GM12878 (cell line): ENCODE results near the gene KCNJ3.

Experiments used
- CEBPB ChIP-seq, 2 experiments: fragments of 150-350 bp in 1 of 2; IDR thresholded peaks; 2 replicates each; pipeline ENCODE4 v1.6.1; 2012 to 2014; ENCODE audit warnings: low read depth in 2 of 2, low read length in 2 of 2, borderline replicate concordance in 1 of 2, inconsistent platforms in 1 of 2
- EP300 ChIP-seq, 2 experiments: fragments of 150-350 bp in 1 of 2; IDR thresholded peaks; 2 replicates each; pipeline ENCODE4 v1.6.1; 2011 to 2012; ENCODE audit warnings: low read depth in 2 of 2, low read length in 2 of 2, borderline replicate concordance in 1 of 2, improper control_type of control experiment in 1 of 2, inconsistent platforms in 1 of 2; ENCODE audit not compliant: control insufficient read depth in 1 of 2
- MXI1 ChIP-seq: fragments of 150-350 bp; IDR thresholded peaks from 2 replicates; pipeline ENCODE4 v1.6.1; 2011; ENCODE audit warnings: low read depth, mild to moderate bottlenecking, inconsistent platforms, low read length, improper control_type of control experiment
- TAF1 ChIP-seq: IDR thresholded peaks from 2 replicates; pipeline ENCODE4 v1.6.1; 2011; ENCODE audit warnings: mild to moderate bottlenecking, low read depth, low read length, borderline replicate concordance
- TF ChIP-seq, protein P1 (sequence below), 3 experiments: IDR thresholded peaks in 2 of 3; conservative IDR thresholded peaks in 1 of 3; 2 replicates each; pipeline ENCODE4 v1.5.1; 2011; ENCODE audit warnings: low read depth in 3 of 3, low read length in 3 of 3, mild to moderate bottlenecking in 3 of 3, control low read depth in 2 of 3, moderate library complexity in 2 of 3, inconsistent platforms in 1 of 3, mixed read lengths in 1 of 3; ENCODE audit not compliant: control insufficient read depth in 2 of 3, insufficient read depth in 1 of 3; ENCODE audit errors: extremely low read depth in 1 of 3
- TF ChIP-seq, protein P2 (sequence below): fragments of 450-650 bp; IDR thresholded peaks from 2 replicates; pipeline ENCODE4 v1.6.1; 2017; ENCODE audit warnings: mild to moderate bottlenecking
- TF ChIP-seq, protein P3 (sequence below): IDR thresholded peaks from 2 replicates; pipeline ENCODE4 v1.6.1; 2012; ENCODE audit warnings: mild to moderate bottlenecking, low read depth, low read length

- no peak for TF ChIP-seq EP300 (IDR thresholded peaks at IDR 0.05; ENCODE audit: borderline replicate concordance in 1 of 2, control insufficient read depth in 1 of 2, low read depth in 2 of 2, low read length in 2 of 2)
- TF ChIP-seq, protein P1, sequence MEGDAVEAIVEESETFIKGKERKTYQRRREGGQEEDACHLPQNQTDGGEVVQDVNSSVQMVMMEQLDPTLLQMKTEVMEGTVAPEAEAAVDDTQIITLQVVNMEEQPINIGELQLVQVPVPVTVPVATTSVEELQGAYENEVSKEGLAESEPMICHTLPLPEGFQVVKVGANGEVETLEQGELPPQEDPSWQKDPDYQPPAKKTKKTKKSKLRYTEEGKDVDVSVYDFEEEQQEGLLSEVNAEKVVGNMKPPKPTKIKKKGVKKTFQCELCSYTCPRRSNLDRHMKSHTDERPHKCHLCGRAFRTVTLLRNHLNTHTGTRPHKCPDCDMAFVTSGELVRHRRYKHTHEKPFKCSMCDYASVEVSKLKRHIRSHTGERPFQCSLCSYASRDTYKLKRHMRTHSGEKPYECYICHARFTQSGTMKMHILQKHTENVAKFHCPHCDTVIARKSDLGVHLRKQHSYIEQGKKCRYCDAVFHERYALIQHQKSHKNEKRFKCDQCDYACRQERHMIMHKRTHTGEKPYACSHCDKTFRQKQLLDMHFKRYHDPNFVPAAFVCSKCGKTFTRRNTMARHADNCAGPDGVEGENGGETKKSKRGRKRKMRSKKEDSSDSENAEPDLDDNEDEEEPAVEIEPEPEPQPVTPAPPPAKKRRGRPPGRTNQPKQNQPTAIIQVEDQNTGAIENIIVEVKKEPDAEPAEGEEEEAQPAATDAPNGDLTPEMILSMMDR (IDR thresholded peaks at IDR 0.05 in 2 of 3, conservative IDR thresholded peaks at IDR 0.05 in 1 of 3; ENCODE audit: control insufficient read depth in 2 of 3, extremely low read depth in 1 of 3, insufficient read depth in 1 of 3, low read depth in 3 of 3, low read length in 3 of 3): no peak
- no peak for TF ChIP-seq CEBPB (IDR thresholded peaks at IDR 0.05; ENCODE audit: borderline replicate concordance in 1 of 2, low read depth in 2 of 2, low read length in 2 of 2)
- no peak for TF ChIP-seq MXI1
- TF ChIP-seq TAF1: no peak
- TF ChIP-seq, protein P2, sequence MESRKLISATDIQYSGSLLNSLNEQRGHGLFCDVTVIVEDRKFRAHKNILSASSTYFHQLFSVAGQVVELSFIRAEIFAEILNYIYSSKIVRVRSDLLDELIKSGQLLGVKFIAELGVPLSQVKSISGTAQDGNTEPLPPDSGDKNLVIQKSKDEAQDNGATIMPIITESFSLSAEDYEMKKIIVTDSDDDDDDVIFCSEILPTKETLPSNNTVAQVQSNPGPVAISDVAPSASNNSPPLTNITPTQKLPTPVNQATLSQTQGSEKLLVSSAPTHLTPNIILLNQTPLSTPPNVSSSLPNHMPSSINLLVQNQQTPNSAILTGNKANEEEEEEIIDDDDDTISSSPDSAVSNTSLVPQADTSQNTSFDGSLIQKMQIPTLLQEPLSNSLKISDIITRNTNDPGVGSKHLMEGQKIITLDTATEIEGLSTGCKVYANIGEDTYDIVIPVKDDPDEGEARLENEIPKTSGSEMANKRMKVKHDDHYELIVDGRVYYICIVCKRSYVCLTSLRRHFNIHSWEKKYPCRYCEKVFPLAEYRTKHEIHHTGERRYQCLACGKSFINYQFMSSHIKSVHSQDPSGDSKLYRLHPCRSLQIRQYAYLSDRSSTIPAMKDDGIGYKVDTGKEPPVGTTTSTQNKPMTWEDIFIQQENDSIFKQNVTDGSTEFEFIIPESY: no peak
- TF ChIP-seq, protein P3, sequence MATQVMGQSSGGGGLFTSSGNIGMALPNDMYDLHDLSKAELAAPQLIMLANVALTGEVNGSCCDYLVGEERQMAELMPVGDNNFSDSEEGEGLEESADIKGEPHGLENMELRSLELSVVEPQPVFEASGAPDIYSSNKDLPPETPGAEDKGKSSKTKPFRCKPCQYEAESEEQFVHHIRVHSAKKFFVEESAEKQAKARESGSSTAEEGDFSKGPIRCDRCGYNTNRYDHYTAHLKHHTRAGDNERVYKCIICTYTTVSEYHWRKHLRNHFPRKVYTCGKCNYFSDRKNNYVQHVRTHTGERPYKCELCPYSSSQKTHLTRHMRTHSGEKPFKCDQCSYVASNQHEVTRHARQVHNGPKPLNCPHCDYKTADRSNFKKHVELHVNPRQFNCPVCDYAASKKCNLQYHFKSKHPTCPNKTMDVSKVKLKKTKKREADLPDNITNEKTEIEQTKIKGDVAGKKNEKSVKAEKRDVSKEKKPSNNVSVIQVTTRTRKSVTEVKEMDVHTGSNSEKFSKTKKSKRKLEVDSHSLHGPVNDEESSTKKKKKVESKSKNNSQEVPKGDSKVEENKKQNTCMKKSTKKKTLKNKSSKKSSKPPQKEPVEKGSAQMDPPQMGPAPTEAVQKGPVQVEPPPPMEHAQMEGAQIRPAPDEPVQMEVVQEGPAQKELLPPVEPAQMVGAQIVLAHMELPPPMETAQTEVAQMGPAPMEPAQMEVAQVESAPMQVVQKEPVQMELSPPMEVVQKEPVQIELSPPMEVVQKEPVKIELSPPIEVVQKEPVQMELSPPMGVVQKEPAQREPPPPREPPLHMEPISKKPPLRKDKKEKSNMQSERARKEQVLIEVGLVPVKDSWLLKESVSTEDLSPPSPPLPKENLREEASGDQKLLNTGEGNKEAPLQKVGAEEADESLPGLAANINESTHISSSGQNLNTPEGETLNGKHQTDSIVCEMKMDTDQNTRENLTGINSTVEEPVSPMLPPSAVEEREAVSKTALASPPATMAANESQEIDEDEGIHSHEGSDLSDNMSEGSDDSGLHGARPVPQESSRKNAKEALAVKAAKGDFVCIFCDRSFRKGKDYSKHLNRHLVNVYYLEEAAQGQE: no peak
Observed at GRCh38 chr2:154762638-154763037, 64.1 kb downstream of the KCNJ3 start.
